ENCODE results near the gene RBM6. TPM values are rescaled to one million over a fixed set of nuclear protein-coding genes. Genes with fewer than 3 reads are reported as not detected.
A peak's percentile ranks its signal among the peaks of the same experiment; 100 is the strongest.

Gene RBM6
- polyA plus RNA-seq, 3 donors, result 11.3 to 137 (median 17.8) TPM

DNA sequence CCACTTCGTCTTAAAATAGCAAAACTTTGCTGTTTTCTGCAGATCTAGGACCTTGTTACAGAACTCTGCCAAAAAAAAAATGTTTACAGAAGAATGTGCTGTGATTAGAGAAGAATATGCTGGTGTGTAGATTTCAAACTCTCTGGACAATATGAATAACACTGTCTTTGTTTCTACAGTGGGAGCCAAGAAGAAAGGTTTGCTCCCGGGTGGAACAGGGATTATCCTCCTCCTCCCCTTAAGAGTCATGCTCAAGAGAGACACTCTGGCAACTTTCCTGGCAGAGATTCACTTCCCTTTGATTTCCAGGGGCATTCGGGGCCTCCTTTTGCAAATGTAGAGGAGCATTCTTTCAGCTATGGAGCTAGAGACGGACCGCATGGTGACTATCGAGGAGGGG, 27.3 kb downstream of the RBM6 start:
- intact Hi-C loops (cut with micrococcal nuclease), result no loop called here
- peaks cover 75% of the 10 kb centered on the region for H3K79me2 ChIP-seq (ENCODE audit: insufficient read depth, low read length)
- H3K9me3 ChIP-seq (replicated peaks in 1 of 2; ENCODE audit: control insufficient read depth in 1 of 2, insufficient read depth in 1 of 2, low read length in 2 of 2), result no peaks in the 10 kb centered on the region
- H3K36me3 Mint-ChIP-seq, result peaks cover 44 to 73% of the 10 kb centered on the region in 2 donors
- H3K4me2 ChIP-seq (replicated peaks; ENCODE audit: extremely low read depth, low read length, poor library complexity, severe bottlenecking), result no peak overlapping the region
- H3K4me3 ChIP-seq (replicated peaks in 1 of 3; ENCODE audit: low read depth in 2 of 3, low read length in 3 of 3), result no peak overlapping the region
- no peak overlapping the region for H2AFZ ChIP-seq (ENCODE audit: insufficient read depth, low read depth, low read length, poor library complexity, severe bottlenecking)
- peak overlapping the region in 1 of 7 donors; percentile 40 for H3K27ac Mint-ChIP-seq
- no peaks in the 10 kb centered on the region for H3K4me1 Mint-ChIP-seq
- H3K9me3 Mint-ChIP-seq, result no peaks in the 10 kb centered on the region
- H3K27ac ChIP-seq (ENCODE audit: low read depth in 1 of 2, low read length in 2 of 2), result no peak overlapping the region
- TF ChIP-seq, protein P1, sequence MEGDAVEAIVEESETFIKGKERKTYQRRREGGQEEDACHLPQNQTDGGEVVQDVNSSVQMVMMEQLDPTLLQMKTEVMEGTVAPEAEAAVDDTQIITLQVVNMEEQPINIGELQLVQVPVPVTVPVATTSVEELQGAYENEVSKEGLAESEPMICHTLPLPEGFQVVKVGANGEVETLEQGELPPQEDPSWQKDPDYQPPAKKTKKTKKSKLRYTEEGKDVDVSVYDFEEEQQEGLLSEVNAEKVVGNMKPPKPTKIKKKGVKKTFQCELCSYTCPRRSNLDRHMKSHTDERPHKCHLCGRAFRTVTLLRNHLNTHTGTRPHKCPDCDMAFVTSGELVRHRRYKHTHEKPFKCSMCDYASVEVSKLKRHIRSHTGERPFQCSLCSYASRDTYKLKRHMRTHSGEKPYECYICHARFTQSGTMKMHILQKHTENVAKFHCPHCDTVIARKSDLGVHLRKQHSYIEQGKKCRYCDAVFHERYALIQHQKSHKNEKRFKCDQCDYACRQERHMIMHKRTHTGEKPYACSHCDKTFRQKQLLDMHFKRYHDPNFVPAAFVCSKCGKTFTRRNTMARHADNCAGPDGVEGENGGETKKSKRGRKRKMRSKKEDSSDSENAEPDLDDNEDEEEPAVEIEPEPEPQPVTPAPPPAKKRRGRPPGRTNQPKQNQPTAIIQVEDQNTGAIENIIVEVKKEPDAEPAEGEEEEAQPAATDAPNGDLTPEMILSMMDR (IDR thresholded peaks at IDR 0.05), result no peak
- no peaks in the 10 kb centered on the region for H3K27me3 ChIP-seq (ENCODE audit: control insufficient read depth in 2 of 2, insufficient read depth in 2 of 2, low read length in 2 of 2)
- no peak overlapping the region for H3K9ac ChIP-seq (ENCODE audit: insufficient read depth, low read length, poor library complexity, severe bottlenecking)
- no peak overlapping the region for H3K4me3 Mint-ChIP-seq
- WGBS (ENCODE audit: insufficient coverage), result 98% methylated on average over 5 of the region's 6 CpGs
- no peak for DNase-seq
- H3K36me3 ChIP-seq (replicated peaks in 1 of 2; ENCODE audit: control insufficient read depth in 1 of 2, insufficient read depth in 2 of 2, low read length in 2 of 2), result peaks cover 41 to 88% of the 10 kb centered on the region in 2 donors
- peaks cover 75% of the 10 kb centered on the region for H4K20me1 ChIP-seq (ENCODE audit: insufficient read depth, low read length)
- H3K27me3 Mint-ChIP-seq (ENCODE audit: low read depth in 3 of 3), result no peaks in the 10 kb centered on the region
- no peaks in the 10 kb centered on the region for H3K4me1 ChIP-seq (ENCODE audit: control insufficient read depth in 1 of 2, insufficient read depth in 2 of 2, low read length in 2 of 2)

DNA sequence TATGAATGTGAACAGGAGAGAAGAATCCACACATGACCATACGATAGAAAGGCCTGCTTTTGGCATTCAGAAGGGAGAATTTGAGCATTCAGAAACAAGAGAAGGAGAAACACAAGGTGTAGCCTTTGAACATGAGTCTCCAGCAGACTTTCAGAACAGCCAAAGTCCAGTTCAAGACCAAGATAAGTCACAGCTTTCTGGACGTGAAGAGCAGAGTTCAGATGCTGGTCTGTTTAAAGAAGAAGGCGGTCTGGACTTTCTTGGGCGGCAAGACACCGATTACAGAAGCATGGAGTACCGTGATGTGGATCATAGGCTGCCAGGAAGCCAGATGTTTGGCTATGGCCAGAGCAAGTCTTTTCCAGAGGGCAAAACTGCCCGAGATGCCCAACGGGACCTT, 28.4 kb downstream of the RBM6 start:
- H3K9me3 Mint-ChIP-seq, result no peaks in the 10 kb centered on the region
- Histone ChIP-seq H3K4me1 (ENCODE audit: control insufficient read depth in 1 of 2, insufficient read depth in 2 of 2, low read length in 2 of 2) (no peaks in the 10 kb centered on the region), H3K79me2 (ENCODE audit: insufficient read depth, low read length) (peaks cover 66% of the 10 kb centered on the region), H3K4me2 (replicated peaks; ENCODE audit: extremely low read depth, low read length, poor library complexity, severe bottlenecking) (no peak overlapping the region), H3K27ac (ENCODE audit: low read depth in 1 of 2, low read length in 2 of 2) (no peak overlapping the region), H3K9me3 (replicated peaks in 1 of 2; ENCODE audit: control insufficient read depth in 1 of 2, insufficient read depth in 1 of 2, low read length in 2 of 2) (no peaks in the 10 kb centered on the region), H4K20me1 (ENCODE audit: insufficient read depth, low read length) (peaks cover 72% of the 10 kb centered on the region), H2AFZ (ENCODE audit: insufficient read depth, low read depth, low read length, poor library complexity, severe bottlenecking) (no peak overlapping the region), H3K36me3 (replicated peaks in 1 of 2; ENCODE audit: control insufficient read depth in 1 of 2, insufficient read depth in 2 of 2, low read length in 2 of 2) (peaks cover 44 to 89% of the 10 kb centered on the region in 2 donors), H3K9ac (ENCODE audit: insufficient read depth, low read length, poor library complexity, severe bottlenecking) (no peak overlapping the region), H3K27me3 (ENCODE audit: control insufficient read depth in 2 of 2, insufficient read depth in 2 of 2, low read length in 2 of 2) (no peaks in the 10 kb centered on the region), H3K4me3 (replicated peaks in 1 of 3; ENCODE audit: low read depth in 2 of 3, low read length in 3 of 3) (no peak overlapping the region)
- DNase-seq, result no peak
- TF ChIP-seq, protein P1 (IDR thresholded peaks at IDR 0.05), result no peak
- H3K4me1 Mint-ChIP-seq, result no peaks in the 10 kb centered on the region
- intact Hi-C loops (cut with micrococcal nuclease), result no loop called here
- WGBS (ENCODE audit: insufficient coverage), result 97% methylated on average over 7 of the region's 8 CpGs
- peak overlapping the region in 1 of 7 donors; percentile 0 for H3K27ac Mint-ChIP-seq
- no peaks in the 10 kb centered on the region for H3K27me3 Mint-ChIP-seq (ENCODE audit: low read depth in 3 of 3)
- peaks cover 49 to 75% of the 10 kb centered on the region in 2 donors for H3K36me3 Mint-ChIP-seq
- no peak overlapping the region for H3K4me3 Mint-ChIP-seq
